HG03520 (cell line): Measurements from ENCODE around the gene DROSHA.
"Not testable (repeated sequence)": the region's sequence is repeated elsewhere in the genome, so short reads cannot be mapped to it uniquely, and the experiment has no call there.

ENCODE experiments used
- ATAC-seq: cut with Tn5 transposase; IDR thresholded peaks from one replicate; pipeline ENCODE4 v1.9.1; 2021; ENCODE audit warnings: mild to moderate bottlenecking, moderate library complexity; ENCODE audit not compliant: unreplicated experiment

DROSHA gene

GRCh38 chr5:31385774-31386537 lies 145.9 kb downstream of the DROSHA start:
- ATAC-seq, result no peak

DNA sequence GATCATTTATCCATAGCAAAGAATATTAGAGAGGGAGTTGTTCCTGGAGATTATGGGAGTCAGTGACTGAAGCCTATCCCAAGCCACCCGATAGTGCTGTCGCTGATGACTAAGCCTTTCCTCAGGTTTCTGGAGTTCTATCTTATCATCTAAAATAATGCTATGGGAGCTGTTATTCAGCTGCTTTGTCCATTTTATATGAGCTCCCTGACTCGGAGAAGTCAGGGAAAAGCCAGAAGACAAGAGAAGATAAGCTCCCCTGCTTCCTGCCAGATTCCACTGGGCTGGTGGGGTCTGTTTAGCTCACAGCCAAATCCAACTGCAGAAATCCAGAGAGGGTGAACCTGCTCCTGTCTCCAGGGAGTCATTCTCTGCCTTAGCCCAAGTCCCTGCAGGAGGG lies 148.2 kb downstream of the DROSHA start:
- no peak for ATAC-seq

DNA sequence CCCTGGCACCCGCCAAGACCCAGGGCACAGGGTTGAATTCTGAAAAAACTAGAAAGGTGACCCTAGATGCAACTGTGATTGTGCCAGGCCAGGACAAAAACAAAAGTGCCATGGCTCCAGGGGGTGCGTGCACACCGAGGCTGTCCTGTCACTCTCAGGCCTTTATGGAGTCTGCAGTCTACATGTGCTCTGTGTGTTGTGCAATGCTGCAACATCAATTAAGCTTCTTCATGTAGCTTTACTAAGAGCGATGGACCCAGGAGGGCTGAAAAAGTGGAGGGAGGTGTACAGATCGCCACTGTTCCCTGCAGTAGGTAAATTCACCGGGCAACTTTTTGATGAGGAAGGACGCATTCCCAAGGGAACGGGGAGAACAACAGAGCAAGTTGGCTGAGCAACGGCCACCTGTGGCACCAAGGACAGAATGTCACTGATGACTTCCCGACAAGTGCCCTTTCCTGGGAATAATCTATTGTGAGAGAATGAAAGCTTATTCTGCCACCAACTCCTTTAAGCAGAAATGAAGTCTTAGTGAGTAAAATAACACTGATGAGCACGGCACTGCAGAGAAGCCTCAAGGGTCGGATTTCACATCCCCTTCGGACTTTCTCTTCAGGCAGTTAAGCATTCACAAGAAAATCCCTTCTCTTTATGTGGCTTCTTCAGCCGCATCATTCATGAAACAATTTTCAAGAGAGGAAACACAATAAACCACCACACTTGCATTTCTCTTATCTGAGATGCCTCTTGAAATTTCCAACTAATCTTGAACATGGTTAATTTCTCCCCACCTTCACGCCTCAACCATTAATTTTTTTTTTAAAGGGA lies 149.6 kb downstream of the DROSHA start:
- peak; percentile 47 for ATAC-seq

DNA sequence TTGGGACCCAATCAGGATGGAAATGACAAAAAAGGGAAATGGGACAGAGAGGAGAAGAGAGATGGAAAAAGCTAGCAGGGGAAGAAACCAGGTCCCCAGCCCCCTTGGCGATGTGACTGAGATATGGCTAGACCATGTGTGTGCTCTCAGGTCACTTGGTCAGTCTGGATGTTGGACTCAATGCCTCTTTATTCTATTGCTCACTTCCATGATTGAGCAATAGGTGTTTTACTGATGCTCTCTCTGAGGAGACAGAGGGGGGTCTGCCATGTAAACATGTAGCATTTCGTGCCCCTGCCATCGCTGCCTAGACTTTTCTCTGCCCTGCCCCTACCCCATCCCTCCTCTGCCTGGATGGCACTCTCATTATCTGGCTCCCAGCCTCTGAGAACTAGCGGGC lies 150.6 kb downstream of the DROSHA start:
- no peak for ATAC-seq

- ATAC-seq, result no peak
Measured at GRCh38 chr5:31380049-31380448, 151.8 kb downstream of the DROSHA start.

GRCh38 chr5:31378838-31379237 lies 153.1 kb downstream of the DROSHA start:
- no peak for ATAC-seq

GRCh38 chr5:31378136-31378535 lies 153.8 kb downstream of the DROSHA start:
- no peak for ATAC-seq

DNA sequence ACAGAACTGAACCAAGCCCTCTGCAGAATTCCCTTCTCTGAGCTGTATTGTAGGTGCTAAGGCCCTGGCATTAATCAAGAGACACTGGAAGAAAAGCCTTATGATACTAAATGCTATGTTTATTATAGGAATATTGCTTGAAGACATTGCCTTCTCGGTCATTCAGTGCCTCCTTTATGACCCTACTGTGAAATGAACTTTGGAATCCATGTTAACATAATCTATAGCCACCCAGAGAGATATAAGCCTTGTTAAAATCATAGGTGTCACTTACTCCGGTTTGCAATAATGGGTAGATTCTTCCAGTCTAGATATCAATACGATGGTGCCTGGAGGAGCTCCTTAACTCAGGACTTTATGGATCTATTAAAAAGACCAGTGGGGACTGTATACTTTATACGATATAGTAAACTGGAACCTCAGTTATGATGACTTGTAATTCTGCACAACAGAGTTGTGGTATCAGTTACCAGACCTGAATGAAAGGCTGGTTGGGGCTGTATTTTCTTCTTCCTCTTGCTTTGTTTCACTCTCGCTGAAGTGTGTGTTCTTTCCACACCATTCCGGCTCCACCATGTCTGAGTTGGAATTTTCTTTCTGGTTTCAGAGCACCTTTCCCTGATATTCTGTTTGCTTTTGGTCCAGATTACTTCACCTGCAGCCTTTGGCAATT lies 154.5 kb downstream of the DROSHA start:
- no peak for ATAC-seq

- no peak for ATAC-seq
Measured at GRCh38 chr5:31375999-31376720, 155.7 kb downstream of the DROSHA start.

DNA sequence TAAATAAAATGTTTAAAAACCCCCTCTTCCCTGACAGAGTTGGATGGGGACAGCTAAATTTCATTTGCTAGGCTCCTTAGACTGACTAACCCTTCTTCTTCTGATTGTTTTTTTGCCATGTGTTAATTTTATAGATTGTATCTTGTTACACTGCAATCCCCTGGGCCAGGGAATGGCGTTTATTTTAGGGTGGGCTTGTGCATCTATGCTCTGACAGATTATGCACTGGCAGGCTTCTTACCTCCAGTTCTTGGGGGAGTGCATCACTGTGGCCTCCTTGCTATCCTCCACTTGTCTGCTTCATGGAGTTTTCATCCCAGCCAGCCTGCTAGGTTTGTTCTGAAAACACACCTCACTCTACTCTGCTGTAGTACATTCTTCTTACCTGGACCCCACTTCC lies 159.8 kb downstream of the DROSHA start:
- no peak for ATAC-seq

DNA sequence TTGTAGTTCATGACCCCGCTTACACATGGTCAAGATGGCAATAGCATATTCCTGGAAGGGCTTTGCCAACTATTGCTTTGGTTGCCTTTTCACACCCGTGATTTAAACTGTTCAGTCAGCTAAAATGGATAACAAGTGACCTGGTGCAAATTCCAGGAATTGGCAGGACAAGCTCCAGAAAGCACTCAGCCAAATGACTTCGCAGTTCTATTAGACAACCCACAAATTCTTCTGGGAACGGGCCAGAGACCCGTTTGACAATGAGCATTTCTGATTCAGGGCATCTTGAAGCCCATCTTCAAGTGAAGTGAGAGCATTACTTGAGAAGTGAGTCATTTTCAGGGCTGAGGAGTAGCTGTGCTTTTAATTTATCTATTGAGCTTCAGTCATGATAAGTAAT lies 165.0 kb downstream of the DROSHA start:
- no peak for ATAC-seq

DNA sequence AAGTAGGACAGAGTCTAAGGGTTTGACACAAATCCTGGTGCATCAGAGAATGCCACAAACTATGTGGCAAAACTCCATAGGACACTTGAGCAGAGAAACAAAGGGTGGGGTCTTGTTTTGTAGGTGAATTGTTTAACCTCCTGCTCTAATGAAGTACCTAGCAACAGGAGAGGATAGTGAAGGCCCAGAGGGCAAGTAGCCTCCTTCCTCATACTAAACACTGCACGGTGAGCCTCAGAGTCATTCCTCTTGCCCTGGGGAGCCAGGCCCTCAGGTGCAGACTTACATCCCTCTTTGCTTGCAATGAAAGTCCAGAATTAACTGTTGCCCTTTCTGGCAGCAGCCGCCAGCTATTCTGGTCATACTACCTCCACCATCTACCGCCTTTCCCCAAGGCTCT lies 166.1 kb downstream of the DROSHA start:
- no peak for ATAC-seq

DNA sequence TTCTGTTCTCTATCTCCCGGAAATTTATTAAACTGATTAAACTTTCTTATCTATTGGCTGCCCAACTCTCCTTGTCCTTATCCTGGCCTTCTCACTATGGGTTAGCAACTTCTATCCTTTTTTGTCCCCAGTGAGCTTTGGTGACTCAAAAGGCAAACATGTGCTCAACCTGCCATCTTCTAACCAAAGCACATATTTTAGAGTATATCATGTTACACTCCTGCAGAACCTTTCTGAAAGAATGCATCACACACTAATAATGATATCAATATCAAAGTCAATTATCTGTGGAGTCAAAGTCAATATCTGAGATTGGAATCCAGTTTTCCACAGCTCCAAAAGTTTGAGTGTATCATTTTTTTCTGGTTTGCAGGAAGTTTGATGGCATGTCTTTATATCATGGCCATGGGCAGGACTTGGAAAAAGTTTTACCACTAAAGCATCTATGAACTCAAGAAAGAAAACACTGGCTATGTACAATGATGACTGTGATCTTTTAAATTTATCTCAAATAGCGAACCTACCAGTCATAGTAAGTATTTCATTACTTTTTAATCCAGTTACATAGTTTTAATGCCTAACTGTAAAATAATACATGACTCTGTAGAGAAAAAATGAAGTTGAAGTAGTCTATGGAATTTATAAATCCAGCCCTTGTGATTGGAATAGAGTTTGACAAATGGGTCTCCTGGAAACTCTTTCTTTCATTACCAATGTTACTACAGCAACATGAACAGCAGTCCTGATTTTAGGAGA lies 166.8 kb downstream of the DROSHA start:
- ATAC-seq, result no peak

DNA sequence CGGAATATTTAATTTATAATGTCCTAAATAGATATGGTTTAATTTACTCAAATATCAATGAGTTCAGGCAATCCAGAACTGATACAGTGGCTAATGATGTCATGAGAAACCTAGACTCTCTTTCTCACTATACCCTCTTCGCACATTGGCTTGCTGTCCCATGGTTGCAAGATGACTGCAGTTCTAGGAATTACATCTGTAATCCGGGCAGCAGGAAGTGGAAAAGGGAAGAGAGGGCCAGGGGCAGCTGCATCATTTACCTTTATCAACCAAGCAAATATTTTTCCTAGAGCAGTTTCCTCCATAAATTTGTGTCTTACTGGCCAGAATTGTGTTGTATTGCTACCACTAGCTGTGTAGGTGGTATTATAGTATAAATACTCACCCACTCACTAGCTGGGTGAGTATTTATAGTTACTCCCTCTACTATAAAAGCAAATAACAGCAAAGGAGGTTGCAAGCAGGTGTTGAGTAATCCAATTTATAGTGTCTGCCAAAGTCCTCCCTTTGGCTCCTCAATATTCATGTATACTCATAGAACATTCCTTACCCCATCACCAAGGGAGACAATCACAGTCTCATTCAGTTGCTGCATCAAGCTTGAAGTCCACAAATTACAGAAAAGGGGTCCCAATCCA lies 168.8 kb downstream of the DROSHA start:
- no peak for ATAC-seq

DNA sequence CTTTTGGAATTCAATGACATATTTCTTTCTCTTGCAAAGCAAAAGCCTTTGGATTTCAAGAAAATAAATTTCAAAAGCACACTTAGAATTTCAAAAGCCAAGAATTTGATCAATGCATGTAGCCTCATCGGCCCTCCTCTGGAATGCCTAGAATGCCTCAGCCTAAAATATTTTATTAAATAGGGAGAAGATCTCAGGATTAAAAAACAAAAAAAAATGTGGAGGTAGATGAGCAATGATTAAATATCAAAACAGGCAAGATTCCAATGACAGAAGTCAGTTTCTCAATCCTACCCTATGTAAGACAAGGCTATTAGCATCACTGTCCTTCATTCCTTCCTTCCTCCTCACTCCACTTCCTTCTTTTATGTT lies 169.4 kb downstream of the DROSHA start:
- ATAC-seq, result no peak

DNA sequence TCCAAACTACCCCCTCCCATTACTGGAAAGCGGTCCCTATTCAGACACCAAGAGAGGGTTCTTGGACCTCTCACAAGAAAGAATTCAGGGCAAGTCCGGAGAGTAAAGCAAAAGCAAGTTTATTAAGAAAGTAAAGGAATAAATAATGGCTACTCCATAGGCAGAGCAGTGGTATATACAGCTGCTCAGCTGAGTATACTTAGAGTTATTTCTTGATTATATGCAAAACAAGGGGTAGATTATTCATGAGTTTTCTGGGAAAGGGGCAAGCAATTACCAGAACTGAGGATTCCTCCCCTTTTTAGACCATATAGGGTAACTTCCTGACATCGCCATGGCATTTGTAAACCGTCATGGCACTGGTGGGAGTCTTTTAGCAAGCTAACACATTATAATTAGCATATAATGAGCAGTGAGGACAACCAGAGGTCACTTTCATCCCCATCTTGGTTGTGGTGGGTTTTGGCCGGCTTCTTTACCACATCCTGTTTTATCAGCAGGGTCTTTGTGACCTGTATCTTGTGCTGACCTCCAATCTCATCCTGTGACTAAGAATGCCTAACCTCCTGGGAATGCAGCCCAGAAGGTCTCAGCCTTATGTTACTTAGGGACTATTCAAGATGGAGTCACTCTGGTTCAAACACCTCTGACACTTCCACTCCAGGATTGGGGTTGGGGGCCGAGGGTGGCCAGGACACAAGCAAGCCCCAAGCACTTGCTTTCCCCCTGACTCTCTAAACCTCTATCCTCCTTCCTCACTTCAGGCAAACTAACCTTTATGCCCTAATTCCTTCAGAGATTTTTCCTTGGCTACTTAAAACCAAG lies 170.0 kb downstream of the DROSHA start:
- not testable (repeated sequence) for ATAC-seq

DNA sequence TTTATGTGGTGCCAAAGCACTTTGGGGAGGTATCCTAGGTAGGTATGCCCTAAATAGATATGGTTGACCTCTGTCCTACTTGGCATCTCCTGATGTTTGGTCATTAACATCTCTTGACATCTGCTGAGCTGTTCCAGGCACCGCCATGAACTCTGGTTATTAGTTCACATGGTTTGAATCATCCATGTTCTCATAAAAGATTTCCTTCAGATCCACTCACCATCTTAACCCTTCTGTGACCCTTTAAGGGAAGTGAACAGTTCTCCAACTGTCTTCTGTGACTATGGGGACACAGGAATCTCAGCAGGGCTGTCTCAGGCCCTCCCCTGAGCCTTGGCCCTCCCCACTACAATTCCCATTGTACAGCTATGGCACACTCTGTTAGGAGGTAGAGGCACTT lies 170.7 kb downstream of the DROSHA start:
- no peak for ATAC-seq

- ATAC-seq, result no peak
Measured at GRCh38 chr5:31359839-31360238, 172.1 kb downstream of the DROSHA start.

DNA sequence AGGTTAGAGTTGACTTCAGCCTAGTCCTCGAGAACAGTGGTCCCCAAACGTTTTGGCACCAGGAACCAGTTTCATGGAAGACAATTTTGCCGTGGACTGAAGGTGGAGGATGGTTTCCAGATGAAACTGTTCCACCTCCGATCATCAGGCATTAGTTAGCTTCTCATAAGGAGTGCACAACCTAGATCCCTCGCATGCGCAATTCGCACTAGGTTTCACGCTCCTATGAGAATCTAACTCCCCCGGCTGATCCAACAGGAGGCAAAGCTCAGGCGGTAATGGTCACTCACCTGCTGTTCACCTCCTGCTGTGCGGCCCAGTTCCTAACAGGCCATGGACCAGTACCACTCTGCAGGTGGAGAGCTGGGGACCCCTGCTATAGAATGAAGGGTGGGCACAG lies 174.9 kb downstream of the DROSHA start:
- ATAC-seq, result no peak
